Keratinocyte (primary cell): ENCODE data around the gene ANXA5. TPM values are rescaled to one million over a fixed set of nuclear protein-coding genes. Genes with fewer than 3 reads are reported as not detected.

Experiments
- DNase-seq: peaks from one replicate; pipeline ENCODE4 v3.0.0-alpha.2; 2011; ENCODE audit warnings: low read depth, missing footprints, low spot score
- FAIRE-seq: peaks from 2 replicates; lab custom pipeline; 2011; peaks lifted over from hg19 to GRCh38; lab: Jason Lieb, UNC
- H2AFZ ChIP-seq: 2 replicates; pipeline ENCODE4 v1.6.0; 2012; ENCODE audit warnings: low read length, control low read depth, inconsistent platforms; ENCODE audit not compliant: control insufficient read depth
- H3K27ac ChIP-seq: 2 replicates; pipeline ENCODE4 v1.5.1; 2011; ENCODE audit warnings: low read length; ENCODE audit not compliant: control insufficient read depth, insufficient read depth
- H3K27me3 ChIP-seq: 3 replicates; pipeline ENCODE4 v1.6.0; 2011; ENCODE audit warnings: low read length; ENCODE audit not compliant: control insufficient read depth, insufficient read depth; ENCODE audit errors: extremely low read depth
- H3K36me3 ChIP-seq, 2 experiments: 2 replicates in 1 of 2; 3 replicates in 1 of 2; pipeline ENCODE4 v1.5.1; 2011; ENCODE audit warnings: low read length in 2 of 2, mild to moderate bottlenecking in 1 of 2; ENCODE audit not compliant: control insufficient read depth in 2 of 2, insufficient read depth in 2 of 2; ENCODE audit errors: extremely low read depth in 1 of 2
- H3K4me1 ChIP-seq: 3 replicates; pipeline ENCODE4 v1.5.1; 2011; ENCODE audit warnings: low read length; ENCODE audit not compliant: control insufficient read depth, insufficient read depth; ENCODE audit errors: extremely low read depth
- H3K4me2 ChIP-seq: 3 replicates; pipeline ENCODE4 v1.6.0; 2011; ENCODE audit warnings: low read depth, low read length; ENCODE audit not compliant: control insufficient read depth, insufficient read depth; ENCODE audit errors: extremely low read depth
- H3K4me3 ChIP-seq, 3 experiments: fragments of 200-600 bp in 1 of 3; sonication (generic) in 1 of 3; 2 replicates in 2 of 3; 3 replicates in 1 of 3; pipeline ENCODE4 v1.5.1; 2011 to 2016; ENCODE audit warnings: low read length in 3 of 3, mild to moderate bottlenecking in 3 of 3, control low read depth in 2 of 3, inconsistent platforms in 1 of 3, low read depth in 1 of 3, mixed read lengths in 1 of 3, mixed run types in 1 of 3, moderate library complexity in 1 of 3; ENCODE audit not compliant: control insufficient read depth in 2 of 3, insufficient read depth in 2 of 3; ENCODE audit errors: extremely low read depth in 1 of 3
- H3K79me2 ChIP-seq: 2 replicates; pipeline ENCODE4 v1.6.0; 2012; ENCODE audit warnings: low read length; ENCODE audit not compliant: control insufficient read depth, insufficient read depth
- H3K9ac ChIP-seq: 3 replicates; pipeline ENCODE4 v1.6.0; 2011; ENCODE audit warnings: low read length; ENCODE audit not compliant: control insufficient read depth, insufficient read depth; ENCODE audit errors: extremely low read depth
- H3K9me1 ChIP-seq: 3 replicates; pipeline ENCODE4 v1.6.0; 2011; ENCODE audit warnings: low read length; ENCODE audit not compliant: control insufficient read depth, insufficient read depth; ENCODE audit errors: extremely low read depth
- H3K9me3 ChIP-seq: 2 replicates; pipeline ENCODE4 v1.5.1; 2012; ENCODE audit warnings: low read depth, low read length; ENCODE audit not compliant: control insufficient read depth
- H4K20me1 ChIP-seq: 3 replicates; pipeline ENCODE4 v1.6.0; 2011; ENCODE audit warnings: low read length; ENCODE audit not compliant: control insufficient read depth, insufficient read depth; ENCODE audit errors: extremely low read depth
- CTCF ChIP-seq, 3 experiments: IDR thresholded peaks in 1 of 3; conservative IDR thresholded peaks in 1 of 3; optimal IDR thresholded peaks in 1 of 3; 2 replicates in 2 of 3; 3 replicates in 1 of 3; pipeline versions ENCODE3 to v1.5.1; 2011; ENCODE audit warnings: low read length in 3 of 3, mild to moderate bottlenecking in 3 of 3, moderate library complexity in 2 of 3, control low read depth in 1 of 3, inconsistent platforms in 1 of 3; ENCODE audit not compliant: insufficient read depth in 2 of 3; ENCODE audit errors: extremely low read depth in 1 of 3
- EZH2 ChIP-seq: IDR thresholded peaks from one replicate; pipeline ENCODE4 v1.6.1; 2012; ENCODE audit warnings: inconsistent platforms, mild to moderate bottlenecking, low read length, moderate library complexity
- dilution Hi-C: fragments of 300-500 bp; cut with MboI; formaldehyde crosslinking; loops from one replicate; pipeline ENCODE4 v1.7.0; 2020; ENCODE audit warnings: low sequenced_read_pairs; ENCODE audit not compliant: extremely low pct_ligation_motif_present
- polyA plus RNA-seq, 5 experiments: library from polyadenylated mRNA; depleted of rRNA in 3 of 5; stranded (reverse) in 3 of 5; stranded (forward) in 1 of 5; unstranded in 1 of 5; fragments of >200 nt; gene quantifications; 1 replicate in 1 of 5; 2 replicates in 3 of 5; 3 replicates in 1 of 5; pipeline versions ENCODE4 v1.2.1 to v1.2.3, GENCODE V29; 2011 to 2012; ENCODE audit warnings: missing spikeins in 2 of 5, low read depth in 1 of 5, low replicate concordance in 1 of 5

Gene ANXA5
- polyA plus RNA-seq, 1 donor (not counting 4 experiments of a cell fraction or from before 2014, with no cell fraction given), result 512 TPM

DNA sequence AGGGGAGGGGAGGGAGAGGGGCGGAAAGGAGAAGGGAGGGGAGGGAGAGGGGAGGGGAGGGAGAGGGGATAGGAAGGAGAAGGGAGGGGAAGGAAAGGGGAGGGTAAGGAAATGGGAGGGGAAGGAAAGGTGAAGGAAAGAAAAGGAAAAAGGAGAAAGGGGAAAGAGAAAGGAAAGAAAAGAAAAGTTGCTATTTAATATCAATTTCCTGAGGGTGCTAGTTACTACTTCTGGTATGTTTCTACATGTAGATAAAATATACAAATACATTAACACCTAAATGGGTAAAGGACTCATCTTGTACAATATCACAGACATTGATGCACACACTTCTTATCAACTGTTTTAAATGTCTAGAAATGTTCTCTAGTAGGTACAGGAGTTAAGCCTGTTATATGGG, 22.6 kb downstream of the ANXA5 start:
- Histone ChIP-seq H3K27me3 (no peaks in the 10 kb centered on the region), H3K9ac (no peak overlapping the region), H3K79me2 (peaks cover 4% of the 10 kb centered on the region), H3K4me2 (no peak overlapping the region), H2AFZ (no peak overlapping the region), H3K9me1 (no peaks in the 10 kb centered on the region), H3K36me3 (peaks cover 27 to 29% of the 10 kb centered on the region in 2 experiments), H3K27ac (no peak overlapping the region), H3K9me3 (no peaks in the 10 kb centered on the region), H4K20me1 (no peaks in the 10 kb centered on the region), H3K4me1 (no peaks in the 10 kb centered on the region), H3K4me3 (no peak overlapping the region)
- no peak for DNase-seq
- dilution Hi-C loops, result no loop called here
- FAIRE-seq, result no peak
- TF ChIP-seq CTCF (optimal IDR thresholded peaks at IDR 0.05 in 1 of 3, IDR thresholded peaks at IDR 0.05 in 1 of 3, conservative IDR thresholded peaks at IDR 0.05 in 1 of 3; ENCODE audit: extremely low read depth in 1 of 3, insufficient read depth in 2 of 3, low read length in 3 of 3) (no peak), EZH2 (no peak)

- DNase-seq (no peak), FAIRE-seq (no peak)
- Histone ChIP-seq H3K27ac (no peak overlapping the region), H3K9me1 (no peaks in the 10 kb centered on the region), H3K4me2 (no peak overlapping the region), H2AFZ (no peak overlapping the region), H3K9me3 (no peaks in the 10 kb centered on the region), H3K36me3 (peaks cover 22 to 24% of the 10 kb centered on the region in 2 experiments), H3K9ac (no peak overlapping the region), H4K20me1 (no peaks in the 10 kb centered on the region), H3K27me3 (no peaks in the 10 kb centered on the region), H3K4me1 (peaks cover 4% of the 10 kb centered on the region), H3K4me3 (no peak overlapping the region), H3K79me2 (no peaks in the 10 kb centered on the region)
- dilution Hi-C loops, result loop anchor here (10.0 kb wide), 1 partner anchor 66 kb away; no protein-coding TSS in a partner anchor
- no peak for TF ChIP-seq CTCF (optimal IDR thresholded peaks at IDR 0.05 in 1 of 3, IDR thresholded peaks at IDR 0.05 in 1 of 3, conservative IDR thresholded peaks at IDR 0.05 in 1 of 3; ENCODE audit: extremely low read depth in 1 of 3, insufficient read depth in 2 of 3, low read length in 3 of 3)
These were observed 27.6 kb downstream of the ANXA5 start for GRCh38 chr4:121669163-121669550.
